ENCODE measurements around the gene LPP.

DNA sequence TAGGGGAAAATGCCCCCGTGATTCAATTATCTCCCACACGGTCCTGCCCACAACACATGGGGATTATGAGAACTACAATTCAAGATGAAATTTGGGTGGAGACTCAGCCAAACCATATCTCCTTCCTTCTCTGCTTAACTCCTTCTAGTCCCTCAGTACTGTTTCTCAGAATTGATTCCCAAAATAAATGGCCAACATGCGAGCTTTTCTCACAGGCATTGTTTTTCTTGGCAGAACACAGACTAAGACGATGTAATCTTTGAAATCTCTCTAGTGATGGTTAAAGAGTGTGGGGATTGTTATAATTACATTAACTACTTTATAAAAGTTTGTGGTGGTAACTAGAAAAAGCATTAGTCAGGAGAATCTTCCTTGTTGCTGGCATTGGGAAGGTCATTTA lies 366.5 kb downstream of the LPP start:
- TF ChIP-seq, protein P1, sequence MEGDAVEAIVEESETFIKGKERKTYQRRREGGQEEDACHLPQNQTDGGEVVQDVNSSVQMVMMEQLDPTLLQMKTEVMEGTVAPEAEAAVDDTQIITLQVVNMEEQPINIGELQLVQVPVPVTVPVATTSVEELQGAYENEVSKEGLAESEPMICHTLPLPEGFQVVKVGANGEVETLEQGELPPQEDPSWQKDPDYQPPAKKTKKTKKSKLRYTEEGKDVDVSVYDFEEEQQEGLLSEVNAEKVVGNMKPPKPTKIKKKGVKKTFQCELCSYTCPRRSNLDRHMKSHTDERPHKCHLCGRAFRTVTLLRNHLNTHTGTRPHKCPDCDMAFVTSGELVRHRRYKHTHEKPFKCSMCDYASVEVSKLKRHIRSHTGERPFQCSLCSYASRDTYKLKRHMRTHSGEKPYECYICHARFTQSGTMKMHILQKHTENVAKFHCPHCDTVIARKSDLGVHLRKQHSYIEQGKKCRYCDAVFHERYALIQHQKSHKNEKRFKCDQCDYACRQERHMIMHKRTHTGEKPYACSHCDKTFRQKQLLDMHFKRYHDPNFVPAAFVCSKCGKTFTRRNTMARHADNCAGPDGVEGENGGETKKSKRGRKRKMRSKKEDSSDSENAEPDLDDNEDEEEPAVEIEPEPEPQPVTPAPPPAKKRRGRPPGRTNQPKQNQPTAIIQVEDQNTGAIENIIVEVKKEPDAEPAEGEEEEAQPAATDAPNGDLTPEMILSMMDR (IDR thresholded peaks at IDR 0.05; ENCODE audit: insufficient read depth, low read length), result no peak
- TF ChIP-seq, protein P2, sequence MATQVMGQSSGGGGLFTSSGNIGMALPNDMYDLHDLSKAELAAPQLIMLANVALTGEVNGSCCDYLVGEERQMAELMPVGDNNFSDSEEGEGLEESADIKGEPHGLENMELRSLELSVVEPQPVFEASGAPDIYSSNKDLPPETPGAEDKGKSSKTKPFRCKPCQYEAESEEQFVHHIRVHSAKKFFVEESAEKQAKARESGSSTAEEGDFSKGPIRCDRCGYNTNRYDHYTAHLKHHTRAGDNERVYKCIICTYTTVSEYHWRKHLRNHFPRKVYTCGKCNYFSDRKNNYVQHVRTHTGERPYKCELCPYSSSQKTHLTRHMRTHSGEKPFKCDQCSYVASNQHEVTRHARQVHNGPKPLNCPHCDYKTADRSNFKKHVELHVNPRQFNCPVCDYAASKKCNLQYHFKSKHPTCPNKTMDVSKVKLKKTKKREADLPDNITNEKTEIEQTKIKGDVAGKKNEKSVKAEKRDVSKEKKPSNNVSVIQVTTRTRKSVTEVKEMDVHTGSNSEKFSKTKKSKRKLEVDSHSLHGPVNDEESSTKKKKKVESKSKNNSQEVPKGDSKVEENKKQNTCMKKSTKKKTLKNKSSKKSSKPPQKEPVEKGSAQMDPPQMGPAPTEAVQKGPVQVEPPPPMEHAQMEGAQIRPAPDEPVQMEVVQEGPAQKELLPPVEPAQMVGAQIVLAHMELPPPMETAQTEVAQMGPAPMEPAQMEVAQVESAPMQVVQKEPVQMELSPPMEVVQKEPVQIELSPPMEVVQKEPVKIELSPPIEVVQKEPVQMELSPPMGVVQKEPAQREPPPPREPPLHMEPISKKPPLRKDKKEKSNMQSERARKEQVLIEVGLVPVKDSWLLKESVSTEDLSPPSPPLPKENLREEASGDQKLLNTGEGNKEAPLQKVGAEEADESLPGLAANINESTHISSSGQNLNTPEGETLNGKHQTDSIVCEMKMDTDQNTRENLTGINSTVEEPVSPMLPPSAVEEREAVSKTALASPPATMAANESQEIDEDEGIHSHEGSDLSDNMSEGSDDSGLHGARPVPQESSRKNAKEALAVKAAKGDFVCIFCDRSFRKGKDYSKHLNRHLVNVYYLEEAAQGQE (IDR thresholded peaks at IDR 0.05; ENCODE audit: insufficient replicate concordance, low read depth), result no peak
- no peak for TF ChIP-seq POLR2AphosphoS5 (IDR thresholded peaks at IDR 0.05; ENCODE audit: low read depth)
- no peak for TF ChIP-seq GABPA (IDR thresholded peaks at IDR 0.05; ENCODE audit: low read depth)
- no peak for TF ChIP-seq SPI1 (IDR thresholded peaks at IDR 0.05; ENCODE audit: borderline replicate concordance, low read depth)
